SU-DHL-6 (cell line): ENCODE data around the gene GTF2IRD1.
"Not testable (repeated sequence)": the region's sequence is repeated elsewhere in the genome, so short reads cannot be mapped to it uniquely, and the experiment has no call there.

Source experiments
- H2AFZ ChIP-seq: fragments of 200-600 bp; sonication (generic); 2 replicates; pipeline ENCODE4 v1.6.1; 2014; ENCODE audit warnings: low read depth, mild to moderate bottlenecking, moderate library complexity, mixed read lengths, antibody characterized with exemption, low read length; ENCODE audit not compliant: severe bottlenecking
- H3F3A ChIP-seq: fragments of 200-600 bp; shearing (Covaris generic); 2 replicates; pipeline ENCODE4 v1.6.0; 2016; ENCODE audit warnings: antibody characterized with exemption, mild to moderate bottlenecking; ENCODE audit not compliant: insufficient read depth
- H3K27ac ChIP-seq: fragments of 200-600 bp; sonication (generic); 2 replicates; pipeline ENCODE4 v1.5.1; 2016; ENCODE audit warnings: low read depth, mild to moderate bottlenecking, low read length, moderate library complexity, mixed read lengths
- H3K27me3 ChIP-seq: fragments of 200-600 bp; sonication (generic), shearing (Covaris generic); 2 replicates; pipeline ENCODE4 v1.6.0; 2014; ENCODE audit warnings: mild to moderate bottlenecking, low read length
- H3K36me3 ChIP-seq: fragments of 200-600 bp; sonication (generic); 2 replicates; pipeline ENCODE4 v1.6.1; 2014; ENCODE audit warnings: mild to moderate bottlenecking, low read length, mixed read lengths
- H3K4me2 ChIP-seq: fragments of 300-600, 200-600 bp; shearing (Covaris generic), sonication (generic); 2 replicates; pipeline ENCODE4 v1.6.0; 2014; ENCODE audit warnings: low read length, low read depth, mild to moderate bottlenecking; ENCODE audit not compliant: poor library complexity, severe bottlenecking
- H3K4me3 ChIP-seq: fragments of 200-600 bp; sonication (generic); 2 replicates; pipeline ENCODE4 v1.5.1; 2014; ENCODE audit warnings: antibody characterized with exemption, low read length, mild to moderate bottlenecking, mixed read lengths; ENCODE audit not compliant: insufficient read depth, poor library complexity, severe bottlenecking
- H3K79me2 ChIP-seq: fragments of 200-600 bp; sonication (generic); 2 replicates; pipeline ENCODE4 v1.6.1; 2014; ENCODE audit warnings: mild to moderate bottlenecking, low read length, moderate library complexity; ENCODE audit not compliant: insufficient read depth
- H3K9ac ChIP-seq: fragments of 200-600 bp; sonication (generic); 2 replicates; pipeline ENCODE4 v1.7.0; 2014; ENCODE audit warnings: mild to moderate bottlenecking, low read length
- H3K9me2 ChIP-seq: fragments of 200-600 bp; sonication (generic); replicated peaks from 2 replicates; pipeline ENCODE4 v1.6.1; 2014; ENCODE audit warnings: low read length; ENCODE audit not compliant: insufficient read depth
- H3K9me3 ChIP-seq: fragments of 200-600 bp; sonication (generic); 2 replicates; pipeline ENCODE4 v1.6.1; 2014; ENCODE audit warnings: low read length, mixed read lengths; ENCODE audit not compliant: insufficient read depth
- H4K20me1 ChIP-seq: fragments of 200-600 bp; sonication (generic); 2 replicates; pipeline ENCODE4 v1.6.1; 2014; ENCODE audit warnings: low read depth, mild to moderate bottlenecking, antibody characterized with exemption, low read length, moderate library complexity, mixed read lengths
- EZH2phosphoT487 ChIP-seq: fragments of 200-600 bp; sonication (generic), shearing (Covaris generic); conservative IDR thresholded peaks from 2 replicates; pipeline ENCODE4 v1.6.1; 2018; ENCODE audit warnings: mild to moderate bottlenecking, antibody characterized with exemption, low read length, moderate library complexity, mixed read lengths
- TF ChIP-seq, protein P1 (sequence below): fragments of 200-600 bp; sonication (generic); IDR thresholded peaks from one replicate; pipeline ENCODE4 v1.5.1; 2017; ENCODE audit warnings: antibody characterized with exemption, mild to moderate bottlenecking, low read length, moderate library complexity; ENCODE audit not compliant: insufficient read depth, poor library complexity, severe bottlenecking

The GTF2IRD1 gene

DNA sequence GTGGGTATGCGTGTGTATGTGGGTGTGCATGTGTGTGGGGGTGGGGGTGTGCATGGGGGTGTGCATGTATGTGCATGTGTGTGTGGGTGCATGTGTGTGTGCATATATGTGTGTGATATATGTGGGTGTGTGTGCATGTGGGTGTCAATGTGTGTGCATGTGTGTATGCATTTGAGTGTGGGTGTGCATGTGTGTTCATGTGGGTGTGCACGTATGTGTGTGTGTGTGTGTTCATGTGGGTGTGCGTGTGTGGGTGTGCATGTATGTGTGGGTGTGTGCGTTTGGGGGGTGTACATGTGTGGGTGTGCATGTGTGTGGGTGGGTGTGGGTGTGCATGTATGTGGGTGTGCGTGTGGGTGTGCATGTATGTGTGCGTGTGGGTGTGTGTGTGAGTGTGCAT lies 42.6 kb downstream of the GTF2IRD1 start:
- Histone ChIP-seq H3K4me2 (no peak overlapping the region), H3K4me3 (no peak overlapping the region), H3K9me2 (no peaks in the 10 kb centered on the region), H3K9me3 (no peaks in the 10 kb centered on the region), H3K36me3 (no peaks in the 10 kb centered on the region), H3K79me2 (no peaks in the 10 kb centered on the region), H3F3A (no peaks in the 10 kb centered on the region), H2AFZ (no peak overlapping the region), H3K27ac (no peak overlapping the region), H3K27me3 (no peaks in the 10 kb centered on the region), H3K9ac (no peak overlapping the region), H4K20me1 (no peaks in the 10 kb centered on the region)
- TF ChIP-seq EZH2phosphoT487: no peak
- TF ChIP-seq, protein P1, sequence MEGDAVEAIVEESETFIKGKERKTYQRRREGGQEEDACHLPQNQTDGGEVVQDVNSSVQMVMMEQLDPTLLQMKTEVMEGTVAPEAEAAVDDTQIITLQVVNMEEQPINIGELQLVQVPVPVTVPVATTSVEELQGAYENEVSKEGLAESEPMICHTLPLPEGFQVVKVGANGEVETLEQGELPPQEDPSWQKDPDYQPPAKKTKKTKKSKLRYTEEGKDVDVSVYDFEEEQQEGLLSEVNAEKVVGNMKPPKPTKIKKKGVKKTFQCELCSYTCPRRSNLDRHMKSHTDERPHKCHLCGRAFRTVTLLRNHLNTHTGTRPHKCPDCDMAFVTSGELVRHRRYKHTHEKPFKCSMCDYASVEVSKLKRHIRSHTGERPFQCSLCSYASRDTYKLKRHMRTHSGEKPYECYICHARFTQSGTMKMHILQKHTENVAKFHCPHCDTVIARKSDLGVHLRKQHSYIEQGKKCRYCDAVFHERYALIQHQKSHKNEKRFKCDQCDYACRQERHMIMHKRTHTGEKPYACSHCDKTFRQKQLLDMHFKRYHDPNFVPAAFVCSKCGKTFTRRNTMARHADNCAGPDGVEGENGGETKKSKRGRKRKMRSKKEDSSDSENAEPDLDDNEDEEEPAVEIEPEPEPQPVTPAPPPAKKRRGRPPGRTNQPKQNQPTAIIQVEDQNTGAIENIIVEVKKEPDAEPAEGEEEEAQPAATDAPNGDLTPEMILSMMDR: no peak

DNA sequence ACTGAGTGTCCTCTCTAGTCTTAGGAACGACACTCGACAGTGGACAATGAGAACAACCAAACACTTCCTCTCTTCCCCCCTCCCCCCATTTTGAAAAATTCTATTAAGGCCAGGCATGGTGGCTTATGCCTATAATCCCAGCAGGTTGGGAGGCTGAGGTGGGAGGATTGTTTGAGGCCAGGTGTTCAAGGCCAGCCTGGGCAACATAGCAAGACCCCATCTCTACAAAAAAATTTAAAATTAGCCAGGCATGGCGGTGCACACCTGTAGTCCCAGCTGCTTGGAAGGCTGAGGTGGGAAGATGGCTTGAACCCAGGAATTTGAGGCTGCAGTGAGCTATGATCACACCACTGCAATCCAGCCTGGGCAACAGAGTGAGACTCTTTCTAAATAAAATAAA lies 43.1 kb downstream of the GTF2IRD1 start:
- not testable (repeated sequence) for H3F3A ChIP-seq, H3K79me2 ChIP-seq, H2AFZ ChIP-seq, H3K36me3 ChIP-seq, H3K4me2 ChIP-seq, H3K27me3 ChIP-seq, H3K9ac ChIP-seq, H4K20me1 ChIP-seq, H3K9me3 ChIP-seq, H3K27ac ChIP-seq, H3K4me3 ChIP-seq, H3K9me2 ChIP-seq

DNA sequence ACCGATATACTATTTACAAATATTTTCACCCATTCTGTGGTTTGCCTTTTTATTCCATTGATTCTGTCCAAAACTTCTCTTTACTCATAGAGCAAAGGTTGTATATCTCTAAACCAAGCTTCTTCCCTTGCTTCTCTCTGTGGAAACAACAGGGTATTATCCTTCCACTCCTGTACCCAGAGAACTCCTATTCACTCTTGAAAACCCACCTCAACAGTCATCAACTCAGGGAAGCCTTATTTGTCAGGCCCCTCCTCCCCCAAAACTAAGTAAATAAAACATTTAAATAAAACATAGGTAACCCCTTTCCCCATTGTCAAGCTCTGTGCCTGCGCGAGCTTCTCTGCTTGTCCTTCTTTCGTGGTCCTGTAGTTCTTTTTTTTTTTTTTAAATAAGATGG lies 44.6 kb downstream of the GTF2IRD1 start:
- Histone ChIP-seq H3K79me2 (no peaks in the 10 kb centered on the region), H2AFZ (no peak overlapping the region), H3K4me3 (no peak overlapping the region), H3K36me3 (no peaks in the 10 kb centered on the region), H3K27ac (no peak overlapping the region), H3K9ac (no peak overlapping the region), H3K9me2 (no peaks in the 10 kb centered on the region), H4K20me1 (no peaks in the 10 kb centered on the region), H3F3A (no peaks in the 10 kb centered on the region), H3K9me3 (no peaks in the 10 kb centered on the region), H3K27me3 (no peaks in the 10 kb centered on the region), H3K4me2 (no peak overlapping the region)
- TF ChIP-seq, protein P1: no peak
- no peak for TF ChIP-seq EZH2phosphoT487

DNA sequence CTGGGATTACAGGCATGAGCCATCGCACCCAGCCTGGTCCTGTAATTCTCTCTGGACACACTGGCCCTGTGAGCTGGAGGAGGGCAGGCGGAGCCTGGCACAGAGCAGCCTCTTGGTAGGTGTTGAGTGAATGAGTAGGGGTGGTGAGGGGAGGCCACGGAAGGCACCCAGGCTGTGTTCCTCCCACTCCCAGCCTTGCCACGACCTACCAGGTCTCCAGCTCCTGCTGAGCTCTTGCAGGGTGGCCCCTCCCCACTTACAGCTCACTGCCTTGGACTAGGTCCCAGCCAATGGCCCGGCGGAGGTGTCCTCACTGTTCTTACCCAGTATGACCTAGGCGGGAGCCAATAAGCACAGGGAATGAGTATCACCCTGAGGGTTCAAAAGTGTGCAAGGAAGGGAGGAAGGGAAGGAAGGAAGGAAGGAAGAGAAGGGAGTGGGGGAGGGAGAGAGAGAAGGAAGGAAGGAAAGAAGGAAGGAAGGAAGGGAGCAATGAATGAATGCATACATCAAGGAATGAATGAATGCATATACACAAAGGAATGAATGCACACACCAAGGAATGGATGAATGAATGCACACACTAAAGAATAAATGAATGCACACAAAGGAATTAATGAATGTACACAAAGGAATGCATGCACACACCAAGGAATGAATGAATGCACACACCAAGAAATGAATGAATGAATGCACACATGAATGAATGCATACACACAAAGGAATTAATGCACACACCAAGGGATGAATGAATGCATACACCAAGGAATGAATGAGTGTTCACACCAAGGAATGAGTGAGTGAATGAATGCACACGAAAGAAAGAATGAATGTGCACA lies 45.5 kb downstream of the GTF2IRD1 start:
- Histone ChIP-seq H3K9ac (no peak overlapping the region), H3K27me3 (no peaks in the 10 kb centered on the region), H2AFZ (no peak overlapping the region), H3K4me3 (no peak overlapping the region), H3K9me2 (no peaks in the 10 kb centered on the region), H3K36me3 (no peaks in the 10 kb centered on the region), H3K79me2 (no peaks in the 10 kb centered on the region), H3F3A (no peaks in the 10 kb centered on the region), H3K9me3 (no peaks in the 10 kb centered on the region), H3K4me2 (no peak overlapping the region), H3K27ac (no peak overlapping the region), H4K20me1 (no peaks in the 10 kb centered on the region)
- no peak for TF ChIP-seq EZH2phosphoT487
- TF ChIP-seq, protein P1: no peak
